GM12878 (cell line): Measurements from ENCODE around the gene CCDC141. TPM values are rescaled to one million over a fixed set of nuclear protein-coding genes. Genes with fewer than 3 reads are reported as not detected.

Source experiments
- ATAC-seq: fragments of 200-7000 bp; cut with Tn5 transposase; 3 replicates; pipeline ENCODE4 v1.9.1; 2020; ENCODE audit warnings: mild to moderate bottlenecking, moderate library complexity
- BruUV-seq: library from RNA; stranded (reverse); fragments of 400-500 nt; replicated peaks from 2 replicates; lab custom pipeline; 2021; lab: Mats Ljungman, UMichigan
- CTCF ChIA-PET: fragments of 300-600 bp; sonication (Branson Sonifier 250); formaldehyde crosslinking; extraction: SDS; loops from one replicate; lab custom pipeline; 2021; ENCODE audit warnings: inconsistent platforms; lab: Yijun Ruan, JAX
- POLR2A ChIA-PET: fragments of 350-600 bp; formaldehyde crosslinking; extraction: SDS; loops from one replicate; lab custom pipeline; 2021; ENCODE audit warnings: inconsistent platforms; lab: Charles Lee
- RAD21 ChIA-PET: fragments of 300-600 bp; sonication (Branson Sonifier 250); formaldehyde crosslinking; loops from one replicate; lab custom pipeline; 2023; ENCODE audit warnings: antibody characterized with exemption; ENCODE audit not compliant: unreplicated experiment; lab: Charles Lee
- SMC1A ChIA-PET: fragments of 300-600 bp; sonication (Branson Sonifier 250); formaldehyde crosslinking; loops from one replicate; lab custom pipeline; 2023; ENCODE audit not compliant: unreplicated experiment, uncharacterized antibody; lab: Charles Lee
- DNase-seq: peaks from one replicate; pipeline ENCODE4 v3.0.0-alpha.2; 2011; ENCODE audit warnings: low read depth, low spot score
- FAIRE-seq: peaks from 3 replicates; lab custom pipeline; 2011; peaks lifted over from hg19 to GRCh38; lab: Jason Lieb, UNC
- H2AFZ ChIP-seq: 2 replicates; pipeline ENCODE4 v1.6.0; 2011; ENCODE audit warnings: low read depth, low read length, control low read depth; ENCODE audit not compliant: control insufficient read depth
- H3K27ac ChIP-seq: 2 replicates; pipeline ENCODE4 v1.5.1; 2011; ENCODE audit warnings: control low read depth; ENCODE audit not compliant: control insufficient read depth, insufficient read depth
- H3K27me3 ChIP-seq, 2 experiments: replicated peaks in 1 of 2; 2 replicates each; pipeline versions ENCODE4 v1.6.0 to v1.6.1; 2011; ENCODE audit warnings: low read length in 1 of 2; ENCODE audit not compliant: control insufficient read depth in 2 of 2, insufficient read depth in 2 of 2
- H3K36me3 ChIP-seq, 2 experiments: 2 replicates each; pipeline ENCODE4 v1.5.1; 2011; ENCODE audit warnings: low read length in 1 of 2; ENCODE audit not compliant: control insufficient read depth in 2 of 2, insufficient read depth in 2 of 2
- H3K4me1 ChIP-seq: 2 replicates; pipeline ENCODE4 v1.6.1; 2011; ENCODE audit warnings: mild to moderate bottlenecking, low read length, moderate library complexity, mixed read lengths; ENCODE audit not compliant: control insufficient read depth, insufficient read depth
- H3K4me2 ChIP-seq: 2 replicates; pipeline ENCODE4 v1.6.0; 2011; ENCODE audit warnings: control low read depth; ENCODE audit not compliant: control insufficient read depth, insufficient read depth
- H3K4me3 ChIP-seq: fragments of 200-600 bp; sonication (generic); 2 replicates; pipeline ENCODE4 v1.5.1; 2016
- H3K79me2 ChIP-seq: 2 replicates; pipeline ENCODE4 v1.6.0; 2011; ENCODE audit warnings: low read length; ENCODE audit not compliant: control insufficient read depth, insufficient read depth
- H3K9ac ChIP-seq: 2 replicates; pipeline ENCODE4 v1.8.0; 2011; ENCODE audit warnings: low read length, control low read depth, mixed read lengths; ENCODE audit not compliant: control insufficient read depth, insufficient read depth
- H3K9me3 ChIP-seq: replicated peaks from 3 replicates; pipeline ENCODE4 v1.5.1; 2011; ENCODE audit warnings: mild to moderate bottlenecking, low read length; ENCODE audit not compliant: control insufficient read depth, insufficient read depth
- H4K20me1 ChIP-seq: 2 replicates; pipeline ENCODE4 v1.6.0; 2011; ENCODE audit not compliant: control insufficient read depth, insufficient read depth
- ATF7 ChIP-seq: fragments of 450-650 bp; IDR thresholded peaks from 2 replicates; pipeline ENCODE4 v1.6.1; 2016; ENCODE audit warnings: low read depth, mild to moderate bottlenecking
- BHLHE40 ChIP-seq, 2 experiments: fragments of 450-650 bp in 1 of 2; IDR thresholded peaks; 2 replicates each; pipeline ENCODE4 v1.6.1; 2011 to 2017; ENCODE audit warnings: low read depth in 2 of 2, borderline replicate concordance in 1 of 2, improper control_type of control experiment in 1 of 2, low read length in 1 of 2, mild to moderate bottlenecking in 1 of 2
- BMI1 ChIP-seq: fragments of 450-650 bp; IDR thresholded peaks from 2 replicates; pipeline ENCODE4 v1.6.1; 2016; ENCODE audit warnings: mild to moderate bottlenecking, moderate library complexity, borderline replicate concordance
- CREM ChIP-seq: IDR thresholded peaks from 2 replicates; pipeline ENCODE4 v1.6.1; 2014; ENCODE audit warnings: antibody characterized with exemption, low read depth
- ELK1 ChIP-seq: IDR thresholded peaks from 2 replicates; pipeline ENCODE4 v1.6.1; 2012; ENCODE audit warnings: low read depth, low read length, improper control_type of control experiment
- GATAD2B ChIP-seq: fragments of 450-650 bp; conservative IDR thresholded peaks from 2 replicates; pipeline ENCODE4 v1.6.1; 2017; ENCODE audit warnings: low read depth, mild to moderate bottlenecking, moderate library complexity
- IKZF1 ChIP-seq: fragments of 450-650 bp; conservative IDR thresholded peaks from 2 replicates; pipeline ENCODE4 v1.6.1; 2017; ENCODE audit warnings: antibody characterized with exemption, mild to moderate bottlenecking
- JUNB ChIP-seq: IDR thresholded peaks from 2 replicates; pipeline ENCODE4 v1.6.1; 2016; ENCODE audit warnings: antibody characterized with exemption, mild to moderate bottlenecking
- LARP7 ChIP-seq: fragments of 450-650 bp; IDR thresholded peaks from 2 replicates; pipeline ENCODE4 v1.6.1; 2017; ENCODE audit warnings: mild to moderate bottlenecking
- MEF2B ChIP-seq: fragments of 450-650 bp; IDR thresholded peaks from 2 replicates; pipeline ENCODE4 v1.6.1; 2018; ENCODE audit warnings: mild to moderate bottlenecking, moderate library complexity; ENCODE audit not compliant: partially characterized antibody, poor library complexity, severe bottlenecking
- NBN ChIP-seq: fragments of 450-650 bp; IDR thresholded peaks from 2 replicates; pipeline ENCODE4 v1.6.1; 2016
- POLR2AphosphoS2 ChIP-seq: IDR thresholded peaks from 2 replicates; pipeline ENCODE4 v1.6.1; 2011; ENCODE audit warnings: low read depth, mild to moderate bottlenecking, low read length, improper control_type of control experiment, moderate library complexity
- POU2F2 ChIP-seq: IDR thresholded peaks from 3 replicates; pipeline ENCODE4 v1.6.1; 2011; ENCODE audit warnings: low read depth, mild to moderate bottlenecking, low read length, borderline replicate concordance
- RFX5 ChIP-seq: IDR thresholded peaks from 2 replicates; pipeline ENCODE4 v1.6.1; 2011; ENCODE audit warnings: low read depth, low read length, improper control_type of control experiment
- SKIL ChIP-seq: fragments of 450-650 bp; IDR thresholded peaks from 2 replicates; pipeline ENCODE4 v1.6.1; 2017; ENCODE audit warnings: mild to moderate bottlenecking, low read depth, inconsistent platforms; ENCODE audit not compliant: poor library complexity, severe bottlenecking
- YY1 ChIP-seq: IDR thresholded peaks from 2 replicates; pipeline ENCODE4 v1.6.1; 2011; ENCODE audit warnings: low read depth, mild to moderate bottlenecking, low read length
- ZNF217 ChIP-seq: fragments of 450-650 bp; IDR thresholded peaks from 2 replicates; pipeline ENCODE4 v1.6.1; 2017; ENCODE audit warnings: antibody characterized with exemption, mild to moderate bottlenecking
- ZNF274 ChIP-seq: IDR thresholded peaks from one replicate; pipeline ENCODE4 v1.8.0; 2011; ENCODE audit not compliant: insufficient read length, insufficient read depth
- ZZZ3 ChIP-seq: IDR thresholded peaks from 2 replicates; pipeline ENCODE4 v1.6.1; 2011; ENCODE audit warnings: low read depth; ENCODE audit not compliant: control insufficient read depth, insufficient read length
- WGBS: methylation state at CpG from one replicate; pipeline ENCODE4 v1.1.6; 2016; ENCODE audit warnings: low lambda C conversion rate; ENCODE audit not compliant: insufficient replicate concordance, insufficient coverage; ENCODE audit errors: missing lambda C conversion rate; 5-methylcytosine and 5-hydroxymethylcytosine counted together
- in situ Hi-C: fragments of 300-500 bp; cut with MboI; formaldehyde crosslinking; loops from 9 replicates; pipeline ENCODE4 v1.14.3; 2018; ENCODE audit warnings: mixed read lengths
- intact Hi-C: fragments of 100-400 bp; cut with micrococcal nuclease; formaldehyde crosslinking; loops from one replicate; pipeline ENCODE4 v1.14.2; 2022; ENCODE audit not compliant: unreplicated experiment
- polyA plus RNA-seq, 11 experiments: library from polyadenylated mRNA; depleted of rRNA in 4 of 11; unstranded in 6 of 11; stranded (reverse) in 5 of 11; fragments of >200 nt; fragmentation: Nextera tagmentation in 4 of 11; fragmentation: Illumina TruSeq in 1 of 11; extraction: Ambion mirVana in 4 of 11; extraction: Trizol in 1 of 11; gene quantifications; 1 replicate in 1 of 11; 2 replicates in 10 of 11; pipeline versions ENCODE4 v1.2.1 to v1.2.3, GENCODE V29; 2011 to 2016; ENCODE audit warnings: inconsistent platforms in 2 of 11, missing spikeins in 2 of 11, low read depth in 1 of 11
- total RNA-seq, 4 experiments: library from RNA; depleted of rRNA in 3 of 4; stranded (reverse); fragments of >200 nt in 3 of 4; fragmentation: Illumina TruSeq in 1 of 4; extraction: Trizol in 1 of 4; gene quantifications; 2 replicates each; pipeline versions ENCODE4 v1.2.1 to v1.2.3, GENCODE V29; 2013 to 2021
- TF ChIP-seq, protein P1 (sequence below): IDR thresholded peaks from 2 replicates; pipeline ENCODE4 v1.6.1; 2011; ENCODE audit warnings: low read depth, low read length, improper control_type of control experiment, borderline replicate concordance

The CCDC141 gene
- total and polyA plus RNA-seq, 10 of the 15 experiments (the other 5 are each of a cell fraction or from before 2014, with no cell fraction given), result 0.84 to 12.5 (median 3.6) TPM

- TF ChIP-seq RFX5, result no peak
- TF ChIP-seq POU2F2, result no peak
- no peak for TF ChIP-seq POLR2AphosphoS2
- no peak for TF ChIP-seq JUNB
- TF ChIP-seq, protein P1, sequence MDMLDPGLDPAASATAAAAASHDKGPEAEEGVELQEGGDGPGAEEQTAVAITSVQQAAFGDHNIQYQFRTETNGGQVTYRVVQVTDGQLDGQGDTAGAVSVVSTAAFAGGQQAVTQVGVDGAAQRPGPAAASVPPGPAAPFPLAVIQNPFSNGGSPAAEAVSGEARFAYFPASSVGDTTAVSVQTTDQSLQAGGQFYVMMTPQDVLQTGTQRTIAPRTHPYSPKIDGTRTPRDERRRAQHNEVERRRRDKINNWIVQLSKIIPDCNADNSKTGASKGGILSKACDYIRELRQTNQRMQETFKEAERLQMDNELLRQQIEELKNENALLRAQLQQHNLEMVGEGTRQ, result no peak
- TF ChIP-seq ZZZ3, result no peak
These were observed 47.2 kb upstream of the CCDC141 start (continued) for GRCh38 chr2:179097131-179097530.

DNA sequence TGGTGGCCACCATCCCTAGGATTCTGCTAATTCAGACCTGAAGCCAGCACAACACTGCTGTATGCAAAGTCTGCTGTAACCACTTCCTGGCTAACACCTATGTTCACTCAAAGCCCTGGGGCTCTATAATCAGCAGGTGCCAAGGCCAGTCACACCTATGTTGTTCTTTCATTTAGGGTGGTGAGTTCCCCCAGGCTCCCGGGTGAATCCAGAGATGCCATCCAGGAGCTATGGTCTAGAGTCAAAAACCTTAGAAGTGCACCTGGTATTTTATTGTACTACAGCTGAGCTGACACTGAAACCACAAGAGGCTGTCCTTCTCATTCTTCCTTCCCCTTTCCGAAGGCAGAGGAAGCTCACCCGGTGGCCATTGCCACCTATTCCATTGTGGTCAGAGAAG is 46.2 kb upstream of the CCDC141 start:
- 2% methylated on average over 3 of the region's 3 CpGs for WGBS
- TF ChIP-seq IKZF1 (peak; percentile 92), ZNF274 (no peak), NBN (peak; percentile 54; the same call in 1 of the 2 replicates), CREM (peak; percentile 39; the same call in 1 of the 2 replicates), LARP7 (0 out of 2 replicates have a peak, but pooled peaks have one; percentile 27), ATF7 (peak; percentile 49; the same call in 1 of the 2 replicates), MEF2B (peak; percentile 59), BMI1 (peak; percentile 59; the same call in 1 of the 2 replicates), YY1 (0 out of 2 replicates have a peak, but pooled peaks have one; percentile 0), GATAD2B (peak; percentile 83), ELK1 (no peak), SKIL (peak; percentile 93), BHLHE40 (IDR thresholded peaks at IDR 0.05; ENCODE audit: borderline replicate concordance in 1 of 2, low read depth in 2 of 2, low read length in 1 of 2) (peak; percentile 45 to 80; a peak in 2 of 4 replicates), ZNF217 (peak; percentile 83)

More for the DNA sequence above, 46.2 kb upstream of the CCDC141 start:
- Histone ChIP-seq H3K36me3 (no peaks in the 10 kb centered on the region), H4K20me1 (no peaks in the 10 kb centered on the region), H3K9ac (no peak overlapping the region), H2AFZ (peak overlapping the region; percentile 70), H3K27me3 (no peaks in the 10 kb centered on the region), H3K27ac (0 out of 2 replicates have a peak overlapping the region, but pooled peaks have one; percentile 23), H3K4me1 (peaks cover 19% of the 10 kb centered on the region), H3K4me3 (no peak overlapping the region), H3K9me3 (no peaks in the 10 kb centered on the region; the same call in 2 of the 3 replicates), H3K79me2 (no peaks in the 10 kb centered on the region), H3K4me2 (peak overlapping the region; percentile 51)
- ATAC-seq, result peak; percentile 93
- RAD21 ChIA-PET, result interaction anchor here (0.9 to 6.0 kb wide), 10 partner anchors 10 to 340 kb away, joined by 3 to 47 read pairs (median 4); partner anchors contain the start of gene CCDC141
- DNase-seq, result peak; percentile 40
- SMC1A ChIA-PET, result interaction anchor here (0.7 to 7.3 kb wide), 11 partner anchors 10 to 75 kb away, joined by 3 to 66 read pairs (median 4); partner anchors contain the start of gene CCDC141
- no TSS peak for BruUV-seq
- in situ Hi-C loops (no loop called here), intact Hi-C loops (loop anchor here (5.0 kb wide), 2 partner anchors 49 to 74 kb away; no protein-coding TSS in a partner anchor)
- CTCF ChIA-PET, result interaction anchor here (0.9 to 7.1 kb wide), 7 partner anchors 10 to 205 kb away, joined by 3 to 41 read pairs (median 6); partner anchors contain the start of gene CCDC141
- POLR2A ChIA-PET, result interaction anchor here (0.6 to 3.4 kb wide), 6 partner anchors 10 to 107 kb away, joined by 3 to 22 read pairs (median 6); partner anchors contain the start of gene CCDC141
- peak; percentile 69 for FAIRE-seq
